Loucy (cell line): ENCODE results near the gene RPTOR.

ENCODE experiments used
- EZH2phosphoT487 ChIP-seq: fragments of 200-600 bp; IDR thresholded peaks from 2 replicates; pipeline ENCODE4 v1.6.1; 2018; ENCODE audit warnings: antibody characterized with exemption, mild to moderate bottlenecking, moderate library complexity, borderline replicate concordance
- TF ChIP-seq, protein P1 (sequence below): fragments of 200-600 bp; sonication (generic); conservative IDR thresholded peaks from 2 replicates; pipeline ENCODE4 v1.5.1; 2014; ENCODE audit warnings: mild to moderate bottlenecking, antibody characterized with exemption, low read length

DNA sequence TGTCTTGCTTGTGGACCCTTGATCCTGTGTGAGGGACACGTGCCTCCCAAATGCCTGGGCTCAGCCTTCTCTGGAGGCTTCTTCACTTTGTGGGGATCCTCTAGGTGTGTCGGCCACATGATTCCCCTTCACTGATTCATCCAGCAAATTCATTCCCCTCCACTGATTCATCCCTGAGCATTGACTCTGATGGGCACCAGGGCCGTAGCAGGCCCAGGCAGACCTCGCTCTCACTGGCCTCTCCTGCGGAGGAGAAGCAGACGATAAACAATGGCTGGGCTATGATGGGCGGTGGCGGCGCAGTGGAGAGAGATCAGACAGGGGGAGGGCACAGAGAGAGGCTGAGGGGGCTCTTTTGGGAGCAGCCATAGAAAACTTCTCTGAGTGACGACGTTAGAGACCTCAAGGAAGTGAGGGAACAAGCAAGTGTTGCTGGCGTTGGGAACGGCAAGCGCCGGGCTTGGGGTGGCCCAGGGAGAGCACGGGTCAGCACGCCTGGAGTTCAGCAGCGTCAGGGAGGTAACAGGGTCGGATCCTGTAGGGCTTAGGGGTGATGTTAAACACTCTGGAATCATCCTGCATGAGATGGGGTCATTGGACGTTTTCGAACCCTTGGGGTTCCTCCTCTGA is 17.5 kb upstream of the RPTOR start:
- TF ChIP-seq, protein P1, sequence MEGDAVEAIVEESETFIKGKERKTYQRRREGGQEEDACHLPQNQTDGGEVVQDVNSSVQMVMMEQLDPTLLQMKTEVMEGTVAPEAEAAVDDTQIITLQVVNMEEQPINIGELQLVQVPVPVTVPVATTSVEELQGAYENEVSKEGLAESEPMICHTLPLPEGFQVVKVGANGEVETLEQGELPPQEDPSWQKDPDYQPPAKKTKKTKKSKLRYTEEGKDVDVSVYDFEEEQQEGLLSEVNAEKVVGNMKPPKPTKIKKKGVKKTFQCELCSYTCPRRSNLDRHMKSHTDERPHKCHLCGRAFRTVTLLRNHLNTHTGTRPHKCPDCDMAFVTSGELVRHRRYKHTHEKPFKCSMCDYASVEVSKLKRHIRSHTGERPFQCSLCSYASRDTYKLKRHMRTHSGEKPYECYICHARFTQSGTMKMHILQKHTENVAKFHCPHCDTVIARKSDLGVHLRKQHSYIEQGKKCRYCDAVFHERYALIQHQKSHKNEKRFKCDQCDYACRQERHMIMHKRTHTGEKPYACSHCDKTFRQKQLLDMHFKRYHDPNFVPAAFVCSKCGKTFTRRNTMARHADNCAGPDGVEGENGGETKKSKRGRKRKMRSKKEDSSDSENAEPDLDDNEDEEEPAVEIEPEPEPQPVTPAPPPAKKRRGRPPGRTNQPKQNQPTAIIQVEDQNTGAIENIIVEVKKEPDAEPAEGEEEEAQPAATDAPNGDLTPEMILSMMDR = no peak
- TF ChIP-seq EZH2phosphoT487 = no peak
